HCT116 (cell line): ENCODE results near the gene AHNAK. TPM values are rescaled to one million over a fixed set of nuclear protein-coding genes. Genes with fewer than 3 reads are reported as not detected.

Experiments
- ATAC-seq: fragments of 200-7000 bp; cut with Tn5 transposase; 2 replicates; pipeline ENCODE4 v1.9.1; 2020; ENCODE audit warnings: mild to moderate bottlenecking, moderate library complexity
- BruUV-seq: library from RNA; stranded (reverse); fragments of 400-500 nt; replicated peaks from 2 replicates; lab custom pipeline; 2021; lab: Mats Ljungman, UMichigan
- CTCF ChIA-PET: fragments of 300-600 bp; sonication (Branson Sonifier 250); formaldehyde crosslinking; loops from one replicate; lab custom pipeline; 2021; ENCODE audit warnings: antibody characterized with exemption; lab: Charles Lee
- POLR2A ChIA-PET: fragments of 300-600, 350-600 bp; sonication (Branson Sonifier 250); formaldehyde crosslinking; loops from one replicate; lab custom pipeline; 2021; ENCODE audit warnings: antibody characterized with exemption; lab: Charles Lee
- RAD21 ChIA-PET, 2 experiments: fragments of 300-600 bp; sonication (Branson Sonifier 250); formaldehyde crosslinking; loops; one replicate each; lab custom pipeline; 2023; ENCODE audit warnings: low total read pairs in 2 of 2; ENCODE audit not compliant: uncharacterized antibody in 2 of 2, unreplicated experiment in 2 of 2, low non-redundant PET in 1 of 2; lab: Charles Lee
- DNase-seq: peaks from one replicate; pipeline ENCODE4 v3.0.0-alpha.2; 2010; ENCODE audit warnings: low read depth, low spot score
- H2AFZ ChIP-seq: fragments of 200-600 bp; shearing (Covaris generic), sonication (generic); 2 replicates; pipeline ENCODE4 v1.6.1; 2017; ENCODE audit warnings: low read depth, mixed run types, mixed read lengths, antibody characterized with exemption, low read length; ENCODE audit not compliant: poor library complexity, severe bottlenecking
- H3K27ac ChIP-seq: 2 replicates; pipeline ENCODE4 v1.5.1; 2012; ENCODE audit warnings: low read depth, low read length
- H3K27me3 ChIP-seq: fragments of 200-600 bp; sonication (generic); 2 replicates; pipeline ENCODE4 v1.6.1; 2016; ENCODE audit warnings: mixed run types, low read length, mixed read lengths; ENCODE audit not compliant: insufficient read depth
- H3K36me3 ChIP-seq, 2 experiments: fragments of 200-500 bp in 1 of 2; fragments of 200-600 bp in 1 of 2; sonication (Bioruptor generic) in 1 of 2; sonication (generic) in 1 of 2; 2 replicates each; pipeline versions ENCODE4 v1.5.1 to v1.6.1; 2014 to 2016; ENCODE audit warnings: low read length in 2 of 2, inconsistent platforms in 1 of 2, mixed read lengths in 1 of 2, mixed run types in 1 of 2; ENCODE audit not compliant: insufficient read depth in 2 of 2, control insufficient read depth in 1 of 2
- H3K4me1 ChIP-seq, 2 experiments: fragments of 200-600 bp in 1 of 2; sonication (generic) in 1 of 2; 2 replicates each; pipeline versions ENCODE4 v1.5.1 to v1.6.1; 2012 to 2017; ENCODE audit warnings: low read length in 2 of 2, inconsistent platforms in 1 of 2, mild to moderate bottlenecking in 1 of 2, mixed read lengths in 1 of 2, mixed run types in 1 of 2, moderate library complexity in 1 of 2; ENCODE audit not compliant: insufficient read depth in 2 of 2, control insufficient read depth in 1 of 2
- H3K4me2 ChIP-seq: fragments of 200-600 bp; sonication (generic); 2 replicates; pipeline ENCODE4 v1.6.1; 2017; ENCODE audit warnings: mixed run types, low read length, mixed read lengths
- H3K4me3 ChIP-seq, 2 experiments: fragments of 200-600 bp in 1 of 2; sonication (generic) in 1 of 2; replicated peaks in 1 of 2; 2 replicates each; pipeline ENCODE4 v1.5.1; 2011 to 2016; ENCODE audit warnings: low read length in 2 of 2, control low read depth in 1 of 2, low read depth in 1 of 2, mild to moderate bottlenecking in 1 of 2, mixed read lengths in 1 of 2, mixed run types in 1 of 2
- H3K79me2 ChIP-seq: fragments of 200-600 bp; sonication (generic); 2 replicates; pipeline ENCODE4 v1.6.1; 2017; ENCODE audit warnings: mild to moderate bottlenecking, mixed run types, low read length, moderate library complexity, mixed read lengths; ENCODE audit not compliant: insufficient read depth
- H3K9ac ChIP-seq: fragments of 200-600 bp; sonication (generic); 2 replicates; pipeline ENCODE4 v1.6.1; 2016; ENCODE audit warnings: low read length, mixed read lengths
- H3K9me2 ChIP-seq: fragments of 200-600 bp; sonication (generic), shearing (Covaris generic); 2 replicates; pipeline ENCODE4 v1.6.1; 2017; ENCODE audit warnings: mixed run types, mild to moderate bottlenecking, moderate library complexity; ENCODE audit not compliant: insufficient read depth
- H3K9me3 ChIP-seq, 2 experiments: fragments of 200-500 bp in 1 of 2; fragments of 200-600 bp in 1 of 2; sonication (Bioruptor generic) in 1 of 2; sonication (generic) in 1 of 2; 2 replicates each; pipeline ENCODE4 v1.6.1; 2014 to 2017; ENCODE audit warnings: low read length in 2 of 2, mixed read lengths in 2 of 2, inconsistent platforms in 1 of 2, low read depth in 1 of 2, mild to moderate bottlenecking in 1 of 2, mixed run types in 1 of 2, moderate library complexity in 1 of 2; ENCODE audit not compliant: control insufficient read depth in 1 of 2, insufficient read depth in 1 of 2
- H4K20me1 ChIP-seq: fragments of 200-600 bp; sonication (generic), shearing (Covaris generic); 2 replicates; pipeline ENCODE4 v1.6.1; 2017; ENCODE audit warnings: mixed run types, mild to moderate bottlenecking, moderate library complexity; ENCODE audit not compliant: insufficient read depth
- CEBPB ChIP-seq: IDR thresholded peaks from 2 replicates; pipeline ENCODE4 v1.6.1; 2012; ENCODE audit warnings: low read depth
- EGR1 ChIP-seq: IDR thresholded peaks from 2 replicates; pipeline ENCODE4 v1.6.1; 2012; ENCODE audit warnings: low read depth
- EZH2phosphoT487 ChIP-seq: fragments of 200-600 bp; IDR thresholded peaks from 2 replicates; pipeline ENCODE4 v1.6.1; 2018; ENCODE audit warnings: antibody characterized with exemption, borderline replicate concordance
- POLR2A ChIP-seq: IDR thresholded peaks from 2 replicates; pipeline ENCODE4 v1.7.0; 2011; ENCODE audit warnings: borderline replicate concordance; ENCODE audit not compliant: insufficient read depth, insufficient read length; ENCODE audit errors: extremely low read depth
- POLR2AphosphoS5 ChIP-seq: IDR thresholded peaks from 2 replicates; pipeline ENCODE4 v1.6.1; 2011; ENCODE audit warnings: mild to moderate bottlenecking, low read depth, low read length, moderate library complexity
- RAD21 ChIP-seq: IDR thresholded peaks from 2 replicates; pipeline ENCODE4 v1.6.1; 2012; ENCODE audit warnings: low read depth, mild to moderate bottlenecking
- SIN3A ChIP-seq: IDR thresholded peaks from 2 replicates; pipeline ENCODE4 v1.6.1; 2012; ENCODE audit warnings: low read depth
- SRF ChIP-seq: IDR thresholded peaks from 2 replicates; pipeline ENCODE4 v1.6.1; 2012; ENCODE audit warnings: low read depth
- TCF7L2 ChIP-seq: IDR thresholded peaks from 2 replicates; pipeline ENCODE4 v1.7.0; 2011; ENCODE audit warnings: borderline replicate concordance, inconsistent platforms; ENCODE audit not compliant: insufficient read depth, insufficient read length; ENCODE audit errors: extremely low read depth
- YY1 ChIP-seq: IDR thresholded peaks from 2 replicates; pipeline ENCODE4 v1.6.1; 2011; ENCODE audit warnings: low read length, low read depth, moderate library complexity, mild to moderate bottlenecking; ENCODE audit not compliant: insufficient replicate concordance; ENCODE audit errors: extremely low read depth
- intact Hi-C: fragments of 100-400 bp; cut with micrococcal nuclease; formaldehyde crosslinking; loops from 2 replicates; pipeline ENCODE4 v1.10.0; 2022
- total RNA-seq: library from RNA; stranded (reverse); gene quantifications from one replicate; pipeline ENCODE4 v1.2.1, GENCODE V29; 2021; ENCODE audit not compliant: unreplicated experiment
- TF ChIP-seq, protein P1 (sequence below): IDR thresholded peaks from 2 replicates; pipeline ENCODE4 v1.6.1; 2012; ENCODE audit warnings: low read depth
- TF ChIP-seq, protein P2 (sequence below): IDR thresholded peaks from 2 replicates; pipeline ENCODE4 v1.6.1; 2012

Gene AHNAK
- total RNA-seq, 1 experiment from 2014 or later, result 239 TPM

DNA sequence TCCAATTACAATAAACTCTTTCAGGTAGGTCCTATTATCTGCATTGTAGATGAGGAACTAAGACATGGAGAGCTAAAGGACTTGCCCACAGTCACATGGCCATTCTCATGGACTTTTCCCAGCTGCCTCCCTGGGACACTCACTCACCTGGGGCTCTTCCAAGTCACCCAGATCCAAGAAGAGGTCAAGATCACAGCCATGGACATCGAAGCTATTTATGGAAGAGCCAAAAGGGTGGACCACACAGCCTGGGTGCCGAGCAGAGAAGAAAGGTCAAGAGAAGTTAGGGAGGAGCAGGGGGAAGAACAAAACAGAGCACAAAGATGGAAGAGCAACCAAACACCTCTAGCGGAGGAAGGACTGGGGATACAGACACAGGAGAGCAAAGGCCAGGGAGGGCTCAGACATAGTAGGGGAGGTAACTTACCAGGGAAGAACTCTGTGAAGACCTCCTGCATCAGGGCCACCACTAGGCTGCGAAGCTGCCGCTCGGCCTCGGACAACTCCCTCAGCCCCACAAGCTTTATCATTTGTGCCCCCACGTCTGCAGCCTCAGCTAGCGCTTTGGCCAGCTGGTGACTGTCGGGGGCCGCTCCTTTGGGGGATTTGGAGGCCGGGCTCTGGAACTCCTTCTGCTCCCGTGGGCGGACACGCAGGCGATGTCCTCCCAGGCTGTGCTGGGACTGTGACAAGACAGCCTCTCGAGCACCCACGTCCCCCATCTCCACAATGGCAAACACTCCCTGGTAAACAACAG, 34.5 kb upstream of the AHNAK start:
- Histone ChIP-seq H3K4me1 (no peaks in the 10 kb centered on the region), H4K20me1 (no peaks in the 10 kb centered on the region), H2AFZ (no peak overlapping the region), H3K9me2 (no peaks in the 10 kb centered on the region), H3K27me3 (no peaks in the 10 kb centered on the region), H3K9ac (no peak overlapping the region), H3K4me2 (no peak overlapping the region), H3K27ac (no peak overlapping the region), H3K9me3 (no peaks in the 10 kb centered on the region), H3K79me2 (peaks cover 19% of the 10 kb centered on the region), H3K36me3 (peaks cover 30 to 37% of the 10 kb centered on the region in 2 experiments), H3K4me3 (no peak overlapping the region)
- RAD21 ChIA-PET, result no interaction called here
- intact Hi-C loops, result no loop called here
- CTCF ChIA-PET, result no interaction called here
- POLR2A ChIA-PET, result interaction anchor here (0.7 kb wide), 1 partner anchor 11 kb away, joined by 3 read pairs; no protein-coding TSS in a partner anchor
- DNase-seq, result no peak
- no TSS peak for BruUV-seq
- no peak for ATAC-seq
- no peak for TF ChIP-seq RAD21
- TF ChIP-seq SRF, result no peak
- no peak for TF ChIP-seq YY1
- TF ChIP-seq EGR1, result no peak
- TF ChIP-seq SIN3A, result no peak
- TF ChIP-seq EZH2phosphoT487, result no peak
- TF ChIP-seq POLR2AphosphoS5, result no peak
- TF ChIP-seq POLR2A, result no peak
- TF ChIP-seq, protein P1, sequence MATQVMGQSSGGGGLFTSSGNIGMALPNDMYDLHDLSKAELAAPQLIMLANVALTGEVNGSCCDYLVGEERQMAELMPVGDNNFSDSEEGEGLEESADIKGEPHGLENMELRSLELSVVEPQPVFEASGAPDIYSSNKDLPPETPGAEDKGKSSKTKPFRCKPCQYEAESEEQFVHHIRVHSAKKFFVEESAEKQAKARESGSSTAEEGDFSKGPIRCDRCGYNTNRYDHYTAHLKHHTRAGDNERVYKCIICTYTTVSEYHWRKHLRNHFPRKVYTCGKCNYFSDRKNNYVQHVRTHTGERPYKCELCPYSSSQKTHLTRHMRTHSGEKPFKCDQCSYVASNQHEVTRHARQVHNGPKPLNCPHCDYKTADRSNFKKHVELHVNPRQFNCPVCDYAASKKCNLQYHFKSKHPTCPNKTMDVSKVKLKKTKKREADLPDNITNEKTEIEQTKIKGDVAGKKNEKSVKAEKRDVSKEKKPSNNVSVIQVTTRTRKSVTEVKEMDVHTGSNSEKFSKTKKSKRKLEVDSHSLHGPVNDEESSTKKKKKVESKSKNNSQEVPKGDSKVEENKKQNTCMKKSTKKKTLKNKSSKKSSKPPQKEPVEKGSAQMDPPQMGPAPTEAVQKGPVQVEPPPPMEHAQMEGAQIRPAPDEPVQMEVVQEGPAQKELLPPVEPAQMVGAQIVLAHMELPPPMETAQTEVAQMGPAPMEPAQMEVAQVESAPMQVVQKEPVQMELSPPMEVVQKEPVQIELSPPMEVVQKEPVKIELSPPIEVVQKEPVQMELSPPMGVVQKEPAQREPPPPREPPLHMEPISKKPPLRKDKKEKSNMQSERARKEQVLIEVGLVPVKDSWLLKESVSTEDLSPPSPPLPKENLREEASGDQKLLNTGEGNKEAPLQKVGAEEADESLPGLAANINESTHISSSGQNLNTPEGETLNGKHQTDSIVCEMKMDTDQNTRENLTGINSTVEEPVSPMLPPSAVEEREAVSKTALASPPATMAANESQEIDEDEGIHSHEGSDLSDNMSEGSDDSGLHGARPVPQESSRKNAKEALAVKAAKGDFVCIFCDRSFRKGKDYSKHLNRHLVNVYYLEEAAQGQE, result no peak
- TF ChIP-seq, protein P2, sequence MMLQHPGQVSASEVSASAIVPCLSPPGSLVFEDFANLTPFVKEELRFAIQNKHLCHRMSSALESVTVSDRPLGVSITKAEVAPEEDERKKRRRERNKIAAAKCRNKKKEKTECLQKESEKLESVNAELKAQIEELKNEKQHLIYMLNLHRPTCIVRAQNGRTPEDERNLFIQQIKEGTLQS, result no peak
- TF ChIP-seq CEBPB, result no peak
- no peak for TF ChIP-seq TCF7L2
